SK-N-SH (cell line): ENCODE results near the gene CNTNAP5. TPM values are rescaled to one million over a fixed set of nuclear protein-coding genes. Genes with fewer than 3 reads are reported as not detected.

Experiments
- CTCF ChIA-PET: fragments of 300-600, 350-600 bp; formaldehyde crosslinking; extraction: SDS; loops from one replicate; lab custom pipeline; 2021; lab: Yijun Ruan, JAX
- POLR2A ChIA-PET: fragments of 350-600 bp; sonication (Branson Sonifier 250); formaldehyde crosslinking; extraction: SDS; loops from one replicate; lab custom pipeline; 2020; ENCODE audit warnings: antibody characterized with exemption, inconsistent platforms; lab: Yijun Ruan, JAX
- DNase-seq: peaks from one replicate; pipeline ENCODE4 v3.0.0; 2012
- H2AFZ ChIP-seq: fragments of 200-600 bp; sonication (generic); 2 replicates; pipeline ENCODE4 v1.8.1; 2016; ENCODE audit warnings: antibody characterized with exemption, mild to moderate bottlenecking, low read depth
- H3F3A ChIP-seq: fragments of 200-600 bp; sonication (generic); replicated peaks from 2 replicates; pipeline ENCODE3; 2016; ENCODE audit warnings: antibody characterized with exemption, mild to moderate bottlenecking; ENCODE audit not compliant: insufficient read depth
- H3K27ac ChIP-seq, 2 experiments: fragments of 200-500 bp in 1 of 2; fragments of 200-600 bp in 1 of 2; sonication (Bioruptor generic) in 1 of 2; sonication (generic), shearing (Covaris generic) in 1 of 2; 2 replicates each; pipeline versions ENCODE4 v1.5.1 to v1.6.1; 2014 to 2016; ENCODE audit warnings: low read depth in 2 of 2, inconsistent platforms in 1 of 2, low read length in 1 of 2, mild to moderate bottlenecking in 1 of 2, mixed read lengths in 1 of 2
- H3K27me3 ChIP-seq: fragments of 200-600 bp; sonication (generic), shearing (Covaris generic); 2 replicates; pipeline ENCODE4 v1.6.1; 2016; ENCODE audit warnings: mixed run types; ENCODE audit not compliant: insufficient read depth
- H3K36me3 ChIP-seq, 2 experiments: fragments of 200-500 bp in 1 of 2; fragments of 200-600 bp in 1 of 2; sonication (Bioruptor generic) in 1 of 2; sonication (generic) in 1 of 2; replicated peaks in 1 of 2; 2 replicates each; pipeline versions ENCODE3 to v1.5.1; 2014 to 2016; ENCODE audit warnings: low read length in 1 of 2, mild to moderate bottlenecking in 1 of 2; ENCODE audit not compliant: insufficient read depth in 2 of 2, control insufficient read depth in 1 of 2
- H3K4me1 ChIP-seq, 2 experiments: fragments of 200-500 bp in 1 of 2; fragments of 200-600 bp in 1 of 2; sonication (Bioruptor generic) in 1 of 2; sonication (generic), shearing (Covaris generic) in 1 of 2; 2 replicates each; pipeline versions ENCODE4 v1.5.1 to v1.6.1; 2014 to 2016; ENCODE audit warnings: low read depth in 1 of 2, low read length in 1 of 2, mixed run types in 1 of 2; ENCODE audit not compliant: insufficient read depth in 2 of 2, control insufficient read depth in 1 of 2
- H3K4me2 ChIP-seq: fragments of 200-600 bp; sonication (generic), shearing (Covaris generic); 2 replicates; pipeline ENCODE4 v1.6.1; 2017; ENCODE audit warnings: mixed run types
- H3K4me3 ChIP-seq, 2 experiments: fragments of 200-500 bp in 1 of 2; fragments of 200-600 bp in 1 of 2; sonication (Bioruptor generic) in 1 of 2; sonication (generic), shearing (Covaris generic) in 1 of 2; 2 replicates each; pipeline versions ENCODE4 v1.5.1 to v1.8.1; 2014 to 2016; ENCODE audit warnings: low read depth in 2 of 2, inconsistent platforms in 1 of 2, low read length in 1 of 2, mild to moderate bottlenecking in 1 of 2, mixed read lengths in 1 of 2, moderate library complexity in 1 of 2
- H3K79me2 ChIP-seq: fragments of 200-600 bp; sonication (generic); 2 replicates; pipeline ENCODE4 v1.8.1; 2017; ENCODE audit warnings: mild to moderate bottlenecking; ENCODE audit not compliant: insufficient read depth
- H3K9ac ChIP-seq: fragments of 200-600 bp; sonication (generic); 2 replicates; pipeline ENCODE4 v1.6.1; 2017; ENCODE audit warnings: mixed run types
- H3K9me2 ChIP-seq: fragments of 200-600 bp; sonication (generic); 2 replicates; pipeline ENCODE4 v1.6.1; 2017; ENCODE audit warnings: mixed run types
- H3K9me3 ChIP-seq: fragments of 200-600 bp; sonication (generic); 2 replicates; pipeline ENCODE4 v1.6.1; 2017; ENCODE audit warnings: mixed run types, mild to moderate bottlenecking, moderate library complexity
- H4K20me1 ChIP-seq: fragments of 200-600 bp; sonication (generic); 2 replicates; pipeline ENCODE4 v1.6.1; 2017; ENCODE audit warnings: mild to moderate bottlenecking, mixed run types; ENCODE audit not compliant: insufficient read depth
- CHD2 ChIP-seq: fragments of 150-350 bp; IDR thresholded peaks from 2 replicates; pipeline ENCODE4 v1.6.1; 2018; ENCODE audit warnings: low read length; ENCODE audit not compliant: partially characterized antibody
- EZH2phosphoT487 ChIP-seq: fragments of 200-600 bp; sonication (generic); IDR thresholded peaks from 2 replicates; pipeline ENCODE4 v1.6.1; 2017; ENCODE audit warnings: low read depth, mixed run types, mild to moderate bottlenecking, antibody characterized with exemption, moderate library complexity, borderline replicate concordance
- FOSL2 ChIP-seq: IDR thresholded peaks from 2 replicates; pipeline ENCODE4 v1.4.0; 2012; ENCODE audit warnings: low read depth, mild to moderate bottlenecking, moderate library complexity, borderline replicate concordance
- FOXJ3 ChIP-seq: sonication (generic); formaldehyde crosslinking; IDR thresholded peaks from 2 replicates; pipeline ENCODE4 v1.5.1; 2020; ENCODE audit warnings: mild to moderate bottlenecking, missing genetic modification reagents
- GABPA ChIP-seq: IDR thresholded peaks from 2 replicates; pipeline ENCODE4 v1.4.0; 2012; ENCODE audit warnings: low read depth, mild to moderate bottlenecking
- MAX ChIP-seq: IDR thresholded peaks from 2 replicates; pipeline ENCODE4 v1.4.0; 2012; ENCODE audit warnings: low read depth
- MXI1 ChIP-seq: IDR thresholded peaks from 2 replicates; pipeline ENCODE4 v1.6.1; 2012; ENCODE audit warnings: mild to moderate bottlenecking, low read depth, low read length, improper control_type of control experiment
- NFIC ChIP-seq: IDR thresholded peaks from 2 replicates; pipeline ENCODE4 v1.4.0; 2012; ENCODE audit warnings: borderline replicate concordance
- NRF1 ChIP-seq: IDR thresholded peaks from 2 replicates; pipeline ENCODE4 v1.6.1; 2012; ENCODE audit warnings: low read depth, mild to moderate bottlenecking, low read length
- REST ChIP-seq: IDR thresholded peaks from 2 replicates; pipeline ENCODE4 v1.6.1; 2012; ENCODE audit warnings: mild to moderate bottlenecking, low read depth, low read length, moderate library complexity
- SMC3 ChIP-seq: IDR thresholded peaks from 2 replicates; pipeline ENCODE4 v1.6.1; 2012; ENCODE audit warnings: low read depth, low read length, improper control_type of control experiment
- TCF12 ChIP-seq: IDR thresholded peaks from 2 replicates; pipeline ENCODE4 v1.4.0; 2012
- TEAD4 ChIP-seq: IDR thresholded peaks from 2 replicates; pipeline ENCODE4 v1.4.0; 2012; ENCODE audit warnings: mild to moderate bottlenecking, borderline replicate concordance; ENCODE audit not compliant: insufficient read depth
- USF1 ChIP-seq: IDR thresholded peaks from 2 replicates; pipeline ENCODE4 v1.4.0; 2012; ENCODE audit warnings: low read depth, borderline replicate concordance
- USF2 ChIP-seq: fragments of 150-350 bp; IDR thresholded peaks from 2 replicates; pipeline ENCODE4 v1.6.1; 2017; ENCODE audit warnings: antibody characterized with exemption, low read length, low read depth, borderline replicate concordance
- WGBS: methylation state at CpG from one replicate; pipeline ENCODE4 v1.1.6; 2017; ENCODE audit warnings: low lambda C conversion rate; 5-methylcytosine and 5-hydroxymethylcytosine counted together
- polyA plus RNA-seq, 3 experiments: library from polyadenylated mRNA; depleted of rRNA; stranded (reverse); fragments of >200 nt; gene quantifications; 2 replicates each; pipeline ENCODE4 v1.2.3, GENCODE V29; 2012

CNTNAP5 gene
- polyA plus RNA-seq, 1 of the 3 experiments (the other 2 are of a cell fraction), result 0.08 TPM

- no peak overlapping the region for H3K27ac ChIP-seq
- H3K9me2 ChIP-seq, result no peaks in the 10 kb centered on the region
- H3K4me1 ChIP-seq, result no peaks in the 10 kb centered on the region
- DNase-seq, result no peak
- no peaks in the 10 kb centered on the region for H3K9me3 ChIP-seq
- TF ChIP-seq NRF1 (no peak), USF2 (no peak), USF1 (no peak), SMC3 (no peak), GABPA (no peak)
- no peaks in the 10 kb centered on the region for H3K79me2 ChIP-seq
- H4K20me1 ChIP-seq, result no peaks in the 10 kb centered on the region
- no peak overlapping the region for H3K9ac ChIP-seq
- H3K4me2 ChIP-seq, result no peak overlapping the region
- H2AFZ ChIP-seq, result no peak overlapping the region
- no peaks in the 10 kb centered on the region for H3F3A ChIP-seq
- WGBS, result 20% methylated on average over 6 of the region's 6 CpGs
- H3K27me3 ChIP-seq, result no peaks in the 10 kb centered on the region
- no peaks in the 10 kb centered on the region for H3K36me3 ChIP-seq
- H3K4me3 ChIP-seq, result no peak overlapping the region
- CTCF ChIA-PET, result interaction anchor here (0.9 to 2.4 kb wide), 3 partner anchors 10 to 70 kb away, joined by 3 to 7 read pairs (median 3); no protein-coding TSS in a partner anchor
- POLR2A ChIA-PET, result no interaction called here
Measured at GRCh38 chr2:124558277-124558905, 533.3 kb downstream of the CNTNAP5 start.

GRCh38 chr2:124559236-124559635, 534.1 kb downstream of the CNTNAP5 start:
- ChIA-PET POLR2A (no interaction called here), CTCF (interaction anchor here (1.0 to 2.4 kb wide), 2 partner anchors 12 to 70 kb away, joined by 3 to 7 read pairs; no protein-coding TSS in a partner anchor)
- Histone ChIP-seq H3K4me2 (no peak overlapping the region), H3K36me3 (no peaks in the 10 kb centered on the region), H3K9me3 (no peaks in the 10 kb centered on the region), H3K4me1 (no peaks in the 10 kb centered on the region), H3K79me2 (no peaks in the 10 kb centered on the region), H3K27me3 (no peaks in the 10 kb centered on the region), H2AFZ (no peak overlapping the region), H3K27ac (no peak overlapping the region), H3F3A (no peaks in the 10 kb centered on the region), H3K9ac (no peak overlapping the region), H3K4me3 (no peak overlapping the region), H4K20me1 (no peaks in the 10 kb centered on the region), H3K9me2 (no peaks in the 10 kb centered on the region)
- WGBS, result 10% methylated on average over 2 of the region's 2 CpGs
- no peak for DNase-seq
- TF ChIP-seq REST (no peak), TCF12 (no peak), CHD2 (no peak), NFIC (no peak), FOSL2 (no peak), USF1 (no peak), MXI1 (no peak), GABPA (no peak), USF2 (no peak), MAX (no peak), TEAD4 (no peak), EZH2phosphoT487 (no peak), FOXJ3 (CRISPR knock-in tag) (no peak)
